Measurements from ENCODE around the gene EPHB2.

The EPHB2 gene

DNA sequence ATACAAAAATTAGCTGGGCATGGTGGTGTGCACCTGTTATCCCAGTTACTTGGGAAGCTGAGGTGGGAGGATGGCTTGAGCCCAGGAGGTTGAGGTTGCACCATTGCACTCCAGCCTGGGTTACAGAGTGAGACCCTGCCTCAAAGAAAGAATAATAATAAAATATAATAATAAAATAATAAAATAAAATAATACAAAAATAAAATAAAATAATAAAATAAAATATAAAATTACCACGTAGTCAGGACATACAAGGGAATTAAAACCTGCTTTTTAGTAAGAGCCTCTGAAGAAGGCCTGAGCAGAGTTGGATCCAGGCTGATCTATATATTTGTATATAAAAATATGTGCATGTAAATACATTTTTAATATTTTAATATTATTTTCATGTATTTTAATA, 41.7 kb downstream of the EPHB2 start:
- no peak for DNase-seq

GRCh38 chr1:22753481-22753971, 42.9 kb downstream of the EPHB2 start:
- DNase-seq, result no peak

DNA sequence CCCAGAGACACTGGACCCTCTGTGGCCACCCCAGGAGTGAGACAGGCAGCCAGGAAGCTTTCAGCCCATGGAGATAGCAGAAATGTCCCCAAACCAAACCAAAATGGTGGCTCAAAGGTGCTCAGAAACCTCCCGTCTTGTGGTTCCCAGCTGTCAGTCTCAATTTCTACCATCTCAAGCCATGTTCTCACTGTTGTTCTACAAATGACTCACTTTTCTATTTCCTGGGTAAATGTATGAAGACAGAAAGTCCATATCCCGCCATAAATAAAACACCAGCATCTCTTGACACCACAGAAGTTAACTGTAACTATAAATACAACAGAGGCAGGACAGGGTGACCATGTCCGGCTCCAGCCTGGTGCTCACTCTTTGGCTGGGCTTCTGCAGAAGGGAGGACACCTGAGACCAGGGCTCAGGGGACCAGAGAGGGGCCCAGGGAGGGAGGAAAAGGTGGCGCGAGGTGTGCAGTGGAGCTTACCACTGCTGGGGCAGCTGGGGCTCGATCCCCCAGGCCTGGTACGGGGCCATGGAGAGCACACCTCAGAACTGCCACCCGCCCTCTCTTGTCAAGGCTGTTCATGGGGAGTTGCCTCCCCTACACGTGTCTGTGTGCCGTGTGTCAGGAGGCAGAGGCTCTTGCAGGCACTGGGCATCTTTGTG, 43.6 kb downstream of the EPHB2 start:
- DNase-seq, result peak; percentile 28

DNA sequence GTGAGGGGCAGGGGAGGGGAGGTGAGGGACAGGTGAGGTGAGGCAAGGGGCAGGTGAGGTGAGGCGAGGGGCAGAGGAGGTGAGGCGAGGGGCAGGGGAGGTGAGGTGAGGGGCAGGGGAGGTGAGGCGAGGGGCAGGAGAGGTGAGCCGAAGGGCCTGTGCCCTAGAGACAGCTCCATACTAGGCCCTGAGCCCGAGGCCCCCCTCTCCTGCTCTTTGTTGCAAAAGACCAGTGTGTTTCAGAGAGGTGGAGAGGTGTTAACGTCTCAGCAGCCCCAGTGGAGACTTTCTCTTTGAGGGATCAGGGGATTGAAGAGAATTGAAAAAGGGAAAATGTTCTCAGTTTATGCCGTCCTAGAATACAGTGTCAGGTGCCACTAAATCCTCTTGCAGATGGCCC, 44.2 kb downstream of the EPHB2 start:
- no peak for DNase-seq

DNA sequence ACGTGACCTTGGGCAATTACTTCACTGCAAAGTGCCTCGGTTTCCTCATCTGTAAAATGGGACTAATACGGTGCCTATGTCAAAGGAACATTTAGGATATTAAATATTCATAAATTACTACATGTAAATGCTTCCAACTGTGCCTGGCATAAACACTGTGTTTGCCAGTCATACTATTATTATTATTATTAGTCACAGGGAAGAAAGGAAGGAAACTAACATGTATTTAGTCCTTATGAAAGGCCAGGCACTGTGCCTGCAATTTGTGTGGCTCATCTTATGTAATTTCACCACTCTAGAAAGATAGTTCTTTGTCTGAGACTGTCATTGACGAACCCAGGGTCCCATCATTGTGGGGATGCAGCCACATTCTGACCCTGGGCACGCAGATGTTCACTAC, 45.0 kb downstream of the EPHB2 start:
- DNase-seq, result no peak

DNA sequence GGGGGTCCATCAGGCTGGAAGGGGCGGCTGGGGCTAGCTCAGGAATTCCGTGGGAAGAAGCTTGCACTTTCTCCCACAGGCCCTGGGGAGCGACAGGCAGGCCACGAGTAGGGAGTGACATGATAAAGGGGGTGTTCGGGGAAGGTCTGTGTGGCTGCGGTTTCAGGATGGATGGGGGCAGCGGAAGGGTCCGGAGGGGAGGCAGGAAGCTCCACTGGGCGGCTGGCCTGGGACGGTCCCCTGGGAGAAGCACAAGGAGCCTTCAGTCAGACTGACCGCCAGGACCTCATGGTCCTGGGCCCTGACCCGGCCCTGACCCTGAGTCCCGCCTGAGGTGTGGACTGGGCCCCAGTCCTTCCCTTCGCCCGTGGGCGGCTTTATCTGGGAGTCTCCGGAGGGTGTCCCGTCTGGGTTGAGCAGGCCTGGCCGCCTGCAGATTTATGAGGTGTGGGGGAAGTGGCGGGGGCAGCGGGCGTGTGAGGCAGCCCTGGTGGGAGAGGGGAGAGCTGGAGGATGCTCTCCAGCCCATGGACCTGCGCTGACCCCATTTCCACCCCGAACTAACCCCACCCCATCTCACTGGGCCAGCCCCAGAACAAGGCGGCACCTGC, 45.6 kb downstream of the EPHB2 start:
- no peak for DNase-seq

DNA sequence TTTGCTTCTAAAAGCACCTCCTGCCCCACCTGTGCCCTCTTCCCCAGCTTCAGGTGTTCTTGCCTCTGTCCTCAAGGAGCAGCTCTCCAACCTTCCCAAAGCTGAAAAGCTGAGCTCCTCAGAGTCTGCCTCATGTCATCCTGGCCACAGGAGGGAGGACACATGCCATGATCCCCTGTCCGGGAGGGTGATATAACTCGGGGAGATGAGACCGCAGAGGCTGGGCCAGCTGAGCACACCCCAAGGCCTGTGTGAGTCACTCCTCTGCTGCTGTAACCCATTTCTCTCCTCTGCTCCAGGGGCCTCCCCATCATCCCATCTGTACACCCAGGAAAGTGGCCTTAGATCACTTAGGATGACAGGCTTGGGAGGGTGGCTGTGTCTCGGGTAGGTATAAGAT, 49.8 kb downstream of the EPHB2 start:
- no peak for DNase-seq

GRCh38 chr1:22761101-22761500, 50.5 kb downstream of the EPHB2 start:
- no peak for DNase-seq

GRCh38 chr1:22761821-22762220, 51.2 kb downstream of the EPHB2 start:
- DNase-seq, result no peak

GRCh38 chr1:22763487-22764200, 53.0 kb downstream of the EPHB2 start:
- no peak for DNase-seq

GRCh38 chr1:22767852-22768251, 57.2 kb downstream of the EPHB2 start:
- no peak for DNase-seq

GRCh38 chr1:22769932-22770331, 59.3 kb downstream of the EPHB2 start:
- DNase-seq, result no peak

- DNase-seq, result no peak
Observed at GRCh38 chr1:22772014-22772413, 61.4 kb downstream of the EPHB2 start.

DNA sequence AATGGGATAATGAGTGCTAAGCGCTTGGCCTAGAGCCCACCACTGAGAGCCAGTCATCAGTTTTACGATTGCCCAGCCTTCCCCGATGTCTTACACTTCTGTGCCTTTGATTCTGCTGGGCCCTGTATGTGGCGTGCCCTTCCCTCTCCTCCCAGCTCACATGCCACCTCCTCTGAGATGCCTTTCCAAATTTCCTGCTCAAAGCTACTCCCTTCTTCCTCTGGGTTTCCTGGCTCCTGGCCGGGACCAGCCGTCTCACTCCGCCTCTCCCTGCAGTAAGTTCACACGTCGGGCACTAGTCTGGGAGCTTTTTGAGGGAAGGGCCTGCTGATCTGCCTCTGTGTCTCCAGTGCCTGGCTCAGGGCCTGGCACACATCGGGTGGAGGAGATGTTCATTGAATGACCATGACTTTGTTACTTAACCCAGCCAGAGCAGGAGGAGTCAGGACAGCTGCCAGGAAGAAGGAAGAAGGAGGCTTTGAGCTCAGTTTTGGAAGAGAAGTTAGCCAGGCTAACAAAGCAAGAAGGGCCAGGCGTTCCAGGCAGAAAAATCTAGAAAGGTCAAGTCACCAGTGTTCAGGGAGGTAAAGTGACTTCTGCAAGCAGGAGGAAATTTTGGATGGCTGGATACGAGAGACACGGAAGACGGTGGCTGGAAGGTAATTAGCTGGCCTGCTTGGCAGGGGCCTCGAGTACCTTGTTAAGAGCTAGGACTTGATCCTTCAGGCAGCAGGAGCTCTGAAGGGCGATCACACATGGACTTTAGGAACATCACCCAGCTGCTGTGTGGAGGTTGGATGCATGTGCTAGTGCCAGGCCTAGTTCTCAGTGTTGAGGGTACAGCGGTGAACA, 63.6 kb downstream of the EPHB2 start:
- no peak for DNase-seq

DNA sequence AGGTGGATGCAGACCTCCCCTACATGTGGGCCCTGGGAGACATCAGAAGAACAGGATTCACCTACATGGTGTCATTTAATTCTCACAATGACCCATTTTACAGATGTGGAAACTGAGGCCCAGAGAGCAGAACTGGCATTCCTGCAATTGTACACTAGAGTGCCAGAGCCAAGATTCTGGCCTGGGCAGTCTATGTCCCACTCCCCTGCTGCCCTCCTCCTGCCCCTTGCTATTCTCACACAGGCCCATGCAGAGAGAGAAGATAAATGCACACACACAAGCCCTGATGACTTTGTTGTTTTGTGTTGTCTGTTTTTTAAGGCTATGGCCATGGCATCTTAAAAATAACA, 64.2 kb downstream of the EPHB2 start:
- DNase-seq, result no peak

DNA sequence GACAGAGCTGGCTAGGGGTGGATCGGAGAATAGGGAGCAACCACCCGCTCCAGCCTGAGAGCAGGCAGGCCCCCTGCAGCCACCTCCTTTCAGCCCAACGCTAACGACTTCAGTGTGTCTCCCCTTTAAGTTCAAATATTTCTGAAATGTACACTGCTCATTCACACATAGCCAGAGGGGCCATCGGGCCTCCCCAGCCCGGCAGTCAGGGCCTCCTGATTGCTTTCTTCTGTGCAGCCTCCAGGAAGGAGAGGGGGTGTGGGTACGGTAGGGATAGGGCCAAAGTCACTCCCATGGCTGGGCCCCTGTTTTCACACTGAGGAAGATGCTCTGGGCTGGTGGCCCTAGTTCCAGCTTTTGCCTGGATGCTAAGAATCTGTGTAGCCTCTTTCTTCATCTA, 64.8 kb downstream of the EPHB2 start:
- DNase-seq, result no peak

DNA sequence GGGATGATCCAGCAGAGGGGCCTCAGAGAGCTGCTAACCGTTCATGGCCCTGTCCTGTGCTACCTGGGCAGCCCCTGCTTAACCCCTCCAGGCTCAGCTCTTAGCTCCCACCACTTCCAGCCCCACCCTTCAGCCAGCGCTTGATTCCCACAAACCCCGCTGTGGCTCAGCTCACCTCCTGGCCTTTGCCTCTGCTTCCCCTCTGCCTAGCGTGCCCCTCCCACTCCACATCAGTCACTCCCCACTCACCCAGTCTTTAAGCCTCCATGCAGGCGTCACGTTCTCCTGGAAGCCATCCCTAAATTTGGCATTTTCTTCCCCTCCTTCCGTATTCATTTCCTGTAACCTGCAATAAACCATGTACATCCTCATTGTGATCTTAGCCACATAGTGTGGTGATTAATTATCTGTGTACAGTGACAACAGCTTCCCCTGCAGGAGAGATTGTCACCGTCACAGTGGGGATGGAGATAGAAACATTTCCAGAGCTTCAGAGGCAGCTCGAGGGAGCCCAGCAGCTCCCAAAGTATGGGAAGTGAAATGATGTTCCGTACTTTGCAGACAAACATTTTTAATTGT, 65.5 kb downstream of the EPHB2 start:
- no peak for DNase-seq

DNA sequence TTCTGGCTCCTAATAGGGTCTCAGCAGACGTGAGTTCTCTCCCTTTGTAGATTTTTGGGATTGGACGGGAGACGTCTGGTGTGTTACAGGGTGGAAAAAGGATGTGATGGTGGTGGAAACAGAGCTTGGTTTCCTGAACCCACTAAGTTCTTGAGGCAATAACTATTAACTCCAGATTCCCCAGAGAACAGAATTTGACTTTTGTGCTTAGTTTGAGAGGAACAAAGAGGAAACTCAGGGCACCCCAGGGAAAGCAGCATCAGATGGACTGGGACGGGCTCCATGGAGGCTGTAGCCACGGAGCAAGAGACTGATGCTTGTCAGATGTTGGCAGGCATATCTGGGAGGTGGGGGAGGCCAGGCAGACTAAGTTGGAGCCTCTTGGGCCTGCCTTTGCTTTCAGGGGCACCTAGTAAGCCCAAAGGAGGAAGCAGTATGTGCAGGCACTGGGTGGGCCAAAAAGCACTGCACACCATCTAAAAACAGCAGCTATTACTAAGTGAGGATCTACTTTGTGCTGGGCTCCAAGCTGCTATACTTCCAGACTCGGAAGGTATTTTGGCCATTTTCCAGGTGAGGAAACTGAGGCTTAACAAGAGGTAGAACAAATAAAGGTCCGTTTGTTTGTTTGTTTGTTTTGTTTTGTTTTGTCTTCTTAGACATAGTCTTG, 66.9 kb downstream of the EPHB2 start:
- DNase-seq, result no peak

DNA sequence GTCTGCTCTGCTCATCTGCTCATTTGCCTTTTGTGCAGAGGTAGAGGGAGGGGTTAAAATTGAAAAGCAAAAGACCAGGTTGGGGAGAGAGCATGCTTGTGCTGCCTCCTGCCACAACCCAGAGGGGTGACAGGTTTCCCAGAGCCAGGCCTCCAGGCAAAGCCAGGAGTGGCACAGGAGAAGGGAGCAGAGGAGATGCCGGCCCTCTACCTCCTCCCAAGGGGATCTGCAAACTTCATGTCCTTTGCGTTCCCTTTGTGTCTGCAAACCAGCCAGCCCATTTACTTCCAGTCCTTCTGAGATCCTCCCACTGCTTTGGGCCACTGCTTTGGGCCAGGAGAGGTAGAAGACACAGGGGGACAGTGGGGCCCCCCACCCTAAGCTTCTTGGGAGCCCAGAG, 67.8 kb downstream of the EPHB2 start:
- no peak for DNase-seq

- no peak for DNase-seq
Observed at GRCh38 chr1:22778862-22779520, 68.4 kb downstream of the EPHB2 start.

DNA sequence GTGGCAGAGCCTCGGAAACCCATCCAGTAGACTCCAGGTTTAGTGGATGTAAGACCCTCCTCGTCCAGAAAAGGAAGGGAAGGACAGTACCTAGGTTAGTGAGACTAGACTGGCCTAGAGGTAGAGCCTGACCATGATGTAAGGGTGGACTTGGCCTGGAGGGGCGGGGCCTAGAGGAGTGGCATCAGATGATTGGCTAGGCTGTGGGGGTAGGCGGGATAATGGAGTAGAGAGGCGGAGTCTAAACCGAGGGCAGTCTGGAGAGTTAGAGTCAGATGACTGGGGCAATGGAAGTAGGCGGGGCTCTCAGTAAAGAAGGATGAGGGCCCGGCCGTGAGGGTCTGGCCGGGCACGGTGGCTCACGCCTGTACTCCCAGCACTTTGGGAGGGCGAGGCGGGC, 70.1 kb downstream of the EPHB2 start:
- DNase-seq, result no peak

- no peak for DNase-seq
Observed at GRCh38 chr1:22781483-22781882, 70.8 kb downstream of the EPHB2 start.
